ENCODE results near the gene CENPP.

DNA sequence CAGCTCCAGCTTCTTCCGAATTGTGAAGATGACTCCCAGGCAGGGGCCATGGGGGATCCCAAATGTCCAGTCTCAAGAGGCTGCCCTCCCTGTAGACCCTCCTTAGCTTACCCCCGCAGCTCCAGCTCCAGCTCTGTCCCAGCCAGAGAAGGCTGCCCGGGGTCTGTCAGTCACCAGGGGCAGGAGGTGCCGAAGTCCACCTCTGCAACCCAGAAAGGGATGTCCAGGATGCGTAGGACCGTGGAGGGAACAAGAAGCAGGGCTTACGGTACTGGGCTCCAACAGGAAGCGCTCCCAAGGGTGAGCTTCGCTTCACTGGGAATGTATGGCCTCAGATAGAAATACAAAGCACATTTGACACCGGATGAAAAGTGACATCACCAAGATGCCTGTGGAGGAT lies 338.2 kb downstream of the CENPP start:
- TF ChIP-seq CTCF (IDR thresholded peaks at IDR 0.05) (no peak), POLR2A (IDR thresholded peaks at IDR 0.05) (no peak)

Measured in thyroid gland (tissue), 4 donors.